Activated gamma-delta T cell treated with Interleukin-2 at 50 U/mL for 16 hours (primary cell): Measurements from ENCODE around the gene SOX12.
A peak's percentile ranks its signal among the peaks of the same experiment; 100 is the strongest.

Experiments
- DNase-seq: peaks from one replicate; pipeline ENCODE4 v3.0.0-alpha.2; 2020

The SOX12 gene

DNA sequence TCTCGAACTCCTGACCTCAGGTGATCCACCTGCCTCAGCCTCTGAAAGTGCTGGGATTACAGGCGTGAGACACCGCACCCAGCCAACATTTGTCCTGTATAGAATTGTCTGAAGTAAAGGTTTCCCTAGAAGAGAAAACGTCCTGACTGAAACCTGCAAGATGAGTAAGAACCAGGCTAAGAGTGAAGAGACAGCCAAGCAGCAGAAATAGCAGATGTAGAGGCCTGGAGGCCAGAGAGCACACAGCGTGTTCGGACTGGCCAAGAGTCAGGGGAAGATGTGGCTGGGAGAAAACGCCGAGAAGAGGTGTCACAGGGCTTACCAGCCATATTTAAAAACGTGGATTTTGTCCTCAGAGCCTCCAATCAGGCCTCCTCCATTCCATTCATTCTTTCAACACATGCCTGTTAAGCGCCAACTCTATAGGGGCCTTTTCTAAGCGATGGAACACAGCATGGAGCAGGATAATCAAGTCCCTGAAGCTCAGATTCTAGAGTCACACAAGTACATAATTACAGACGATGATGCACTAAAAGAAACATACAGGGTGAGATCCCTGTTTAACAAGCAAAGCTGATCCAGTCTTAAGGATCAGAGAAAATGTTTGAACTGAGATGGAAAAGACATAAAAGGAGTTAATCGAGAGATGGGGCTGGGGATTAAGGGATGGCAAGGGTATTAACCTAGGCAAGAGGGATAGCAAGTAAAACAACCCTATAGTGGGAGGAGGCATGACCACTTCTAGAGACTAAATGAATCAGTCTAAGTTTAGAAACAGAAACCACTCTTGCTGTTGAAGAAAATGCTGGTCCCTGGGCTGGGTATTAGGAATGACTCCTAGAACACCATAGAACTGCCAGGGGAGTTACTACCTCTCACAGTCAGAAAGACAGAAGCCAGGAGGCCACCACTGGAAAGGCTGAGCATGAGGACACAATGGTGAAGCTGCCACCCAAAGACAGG is 23.2 kb upstream of the SOX12 start:
- DNase-seq = no peak

- no peak for DNase-seq
These were observed 19.6 kb upstream of the SOX12 start for GRCh38 chr20:305745-306144.

DNA sequence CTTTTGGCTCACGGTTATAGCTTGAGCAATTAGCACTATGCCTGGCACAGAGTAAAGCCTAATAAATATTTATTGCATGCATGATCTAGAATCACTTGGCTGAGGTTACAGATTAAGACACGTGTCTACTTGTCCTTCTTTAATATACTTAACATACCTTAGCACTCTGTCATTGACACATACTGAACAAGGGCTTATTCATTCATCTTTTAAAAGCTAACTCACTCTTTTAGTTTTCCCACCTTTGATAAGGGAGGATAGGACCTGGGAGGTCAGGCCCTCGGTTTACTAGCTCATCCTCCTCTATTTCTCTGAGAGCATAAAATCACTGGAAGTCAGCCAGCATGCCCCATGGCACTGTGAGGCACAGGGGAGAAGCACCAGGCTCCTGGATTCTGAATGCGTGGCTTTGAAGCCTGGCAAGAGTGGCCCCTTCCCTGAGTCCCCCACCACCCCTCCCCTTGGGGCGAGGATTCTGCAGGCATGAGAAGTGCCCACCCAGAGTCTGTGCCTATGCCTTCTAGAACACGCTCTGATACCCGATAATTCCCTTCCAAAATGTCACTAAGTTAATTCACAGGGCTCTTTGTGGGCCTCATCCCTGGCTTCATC is 16.8 kb upstream of the SOX12 start:
- DNase-seq = no peak

DNA sequence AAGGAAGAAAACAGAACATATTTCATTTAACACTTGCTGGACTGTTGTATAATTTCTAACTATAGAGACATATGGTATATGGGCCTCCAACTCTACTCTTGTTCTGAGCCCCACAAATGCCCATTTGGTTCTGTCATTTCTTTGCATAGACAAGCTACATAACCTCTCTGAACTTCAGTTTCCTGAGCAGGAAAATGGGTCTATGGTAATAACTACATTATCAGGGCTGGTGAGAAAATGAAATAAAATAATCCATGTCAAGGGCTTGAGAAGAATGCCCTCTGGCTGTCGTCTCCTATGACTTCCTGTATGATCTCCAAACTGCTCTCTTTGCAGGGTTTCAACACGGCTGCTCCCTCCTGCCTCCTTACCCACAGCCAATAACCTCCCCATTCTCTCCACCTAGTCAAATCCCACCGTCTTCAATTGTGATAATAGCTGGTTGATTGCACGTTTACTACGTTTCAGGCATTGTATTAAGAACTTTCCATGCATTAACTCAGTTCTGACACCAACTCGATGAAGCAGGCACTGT is 16.0 kb upstream of the SOX12 start:
- no peak for DNase-seq

DNA sequence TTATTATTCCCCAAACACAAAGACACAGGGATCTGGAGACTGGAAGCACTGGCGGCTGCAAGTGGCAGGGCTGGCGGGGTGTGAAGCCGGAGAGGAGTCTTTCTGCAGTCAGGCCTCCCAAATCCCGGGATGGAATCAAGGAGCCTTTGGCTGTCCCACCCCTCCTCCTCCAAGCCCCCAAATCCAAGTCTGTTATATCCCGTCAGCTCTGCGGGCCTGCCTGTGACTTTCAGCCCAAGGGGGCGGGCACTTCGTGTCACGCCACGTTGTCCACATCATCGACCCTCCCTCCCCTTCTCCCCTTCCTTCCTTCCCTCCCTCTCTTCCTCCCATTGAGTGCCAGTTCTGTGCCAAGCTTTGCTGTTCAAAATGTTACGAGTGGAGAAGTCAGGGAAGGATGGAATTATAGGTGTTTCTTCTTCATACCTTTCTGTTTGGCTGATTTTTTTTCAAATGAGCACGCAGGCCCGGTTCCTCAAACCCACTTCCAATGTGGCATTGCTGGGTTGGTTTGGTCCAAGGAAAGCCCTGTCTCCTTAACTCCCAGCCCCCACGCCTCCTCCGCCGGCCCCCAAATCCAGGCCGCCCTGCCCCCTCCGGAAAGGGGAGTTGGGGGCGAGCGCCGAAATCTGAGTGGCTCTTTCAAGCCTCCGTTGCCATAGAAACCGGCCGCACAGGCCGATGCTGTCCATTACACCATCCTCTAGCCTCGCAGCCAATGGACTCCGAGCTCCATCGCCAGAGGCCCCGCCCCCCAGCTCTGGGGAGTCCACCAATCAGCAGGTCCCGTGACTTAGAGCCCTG is 15.3 kb upstream of the SOX12 start:
- peak; percentile 69 for DNase-seq

DNA sequence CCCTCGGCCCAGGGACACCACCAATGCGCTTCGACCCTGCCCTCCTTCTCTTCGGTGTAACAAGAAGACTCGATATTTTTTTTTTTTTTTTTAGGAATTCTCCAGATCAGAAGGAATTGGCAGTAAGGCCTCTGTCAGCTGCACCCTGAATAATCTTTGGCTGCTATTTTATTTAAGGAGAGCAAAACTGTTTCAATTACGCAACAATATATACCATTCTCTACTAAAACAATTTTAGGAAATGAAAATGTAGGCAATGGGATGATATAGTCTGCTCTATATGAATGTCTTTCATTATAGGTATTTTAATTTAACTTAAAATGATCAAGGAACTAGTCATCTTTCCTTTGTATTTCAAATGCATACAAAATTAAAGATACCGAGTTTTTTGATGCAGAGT is 14.7 kb upstream of the SOX12 start:
- DNase-seq = no peak

GRCh38 chr20:311609-312008 is 13.7 kb upstream of the SOX12 start:
- DNase-seq = no peak

GRCh38 chr20:312067-312466 is 13.3 kb upstream of the SOX12 start:
- DNase-seq = no peak

GRCh38 chr20:312866-313265 is 12.5 kb upstream of the SOX12 start:
- DNase-seq = no peak

DNA sequence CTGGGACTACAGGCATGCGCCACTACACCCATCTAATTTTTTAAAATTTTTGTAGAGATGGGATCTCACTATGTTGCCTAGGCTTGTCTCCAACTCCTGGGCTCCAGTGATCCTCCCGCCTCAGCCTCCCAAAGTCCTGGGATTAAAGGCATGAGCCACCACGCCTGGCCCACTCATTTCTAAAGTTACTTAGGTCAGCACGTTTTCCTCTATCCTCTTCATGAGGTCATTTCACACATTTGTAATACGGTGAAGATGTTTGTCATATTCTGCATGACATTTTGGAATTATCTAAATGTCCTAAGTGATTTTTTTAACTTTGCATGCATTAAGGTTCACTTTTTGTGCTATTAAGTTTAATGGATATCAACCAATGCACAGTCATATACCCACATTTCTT is 11.9 kb upstream of the SOX12 start:
- no peak for DNase-seq

DNA sequence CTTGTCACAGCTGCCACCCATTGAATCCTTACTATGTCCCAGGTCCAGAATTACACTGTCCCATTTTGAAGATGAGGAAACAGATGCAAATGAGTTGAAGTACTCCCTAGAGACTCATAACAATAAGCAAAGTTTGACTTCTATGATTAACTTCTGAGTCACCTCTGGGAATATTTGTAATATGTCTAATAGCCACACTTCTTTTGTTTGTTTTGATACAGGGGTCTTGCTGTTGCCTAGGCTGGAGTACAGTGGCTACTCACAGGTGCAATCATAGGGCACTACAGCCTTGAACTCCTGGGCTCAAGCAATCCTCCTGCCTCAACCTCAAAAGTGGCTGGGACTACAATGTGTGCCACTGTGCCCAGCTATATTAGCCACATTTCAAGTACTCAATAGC is 11.4 kb upstream of the SOX12 start:
- no peak for DNase-seq

DNA sequence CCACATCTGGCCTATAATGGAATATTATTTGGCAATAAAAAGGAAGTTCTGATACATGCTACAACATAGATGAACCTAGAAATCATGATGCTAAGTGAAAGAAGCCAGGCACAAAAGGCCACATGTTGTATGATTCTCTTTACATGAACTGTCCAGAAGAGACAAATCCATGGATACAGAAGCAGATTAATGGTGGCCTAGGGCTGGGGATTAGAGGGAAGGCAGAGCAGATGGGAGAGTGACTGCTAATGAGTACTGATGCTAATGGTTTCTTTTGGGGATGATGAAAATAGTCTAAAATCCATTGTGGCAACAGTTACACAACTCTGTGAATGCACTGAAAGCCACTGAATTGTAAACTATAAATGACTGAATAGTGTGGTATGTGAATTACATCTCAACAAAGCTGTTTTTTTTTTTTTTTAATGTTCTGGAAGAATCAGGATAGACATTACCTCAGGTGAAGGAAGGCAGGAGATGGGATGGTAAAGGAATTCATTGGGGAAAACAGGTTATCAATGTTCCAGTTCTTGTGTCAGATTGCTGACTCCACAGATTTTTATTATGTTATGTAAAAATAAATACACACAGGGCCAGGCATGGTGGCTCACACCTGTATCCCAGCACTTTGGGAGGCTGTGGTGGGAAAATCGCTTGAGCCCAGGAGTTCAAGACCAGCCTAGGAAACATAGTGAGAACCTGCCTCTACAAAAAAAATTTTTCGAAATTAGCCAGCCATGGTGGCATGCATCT is 8.9 kb upstream of the SOX12 start:
- no peak for DNase-seq

- peak; percentile 88 for DNase-seq
These were observed 941 bp upstream of the SOX12 start for GRCh38 chr20:324177-325044.

DNA sequence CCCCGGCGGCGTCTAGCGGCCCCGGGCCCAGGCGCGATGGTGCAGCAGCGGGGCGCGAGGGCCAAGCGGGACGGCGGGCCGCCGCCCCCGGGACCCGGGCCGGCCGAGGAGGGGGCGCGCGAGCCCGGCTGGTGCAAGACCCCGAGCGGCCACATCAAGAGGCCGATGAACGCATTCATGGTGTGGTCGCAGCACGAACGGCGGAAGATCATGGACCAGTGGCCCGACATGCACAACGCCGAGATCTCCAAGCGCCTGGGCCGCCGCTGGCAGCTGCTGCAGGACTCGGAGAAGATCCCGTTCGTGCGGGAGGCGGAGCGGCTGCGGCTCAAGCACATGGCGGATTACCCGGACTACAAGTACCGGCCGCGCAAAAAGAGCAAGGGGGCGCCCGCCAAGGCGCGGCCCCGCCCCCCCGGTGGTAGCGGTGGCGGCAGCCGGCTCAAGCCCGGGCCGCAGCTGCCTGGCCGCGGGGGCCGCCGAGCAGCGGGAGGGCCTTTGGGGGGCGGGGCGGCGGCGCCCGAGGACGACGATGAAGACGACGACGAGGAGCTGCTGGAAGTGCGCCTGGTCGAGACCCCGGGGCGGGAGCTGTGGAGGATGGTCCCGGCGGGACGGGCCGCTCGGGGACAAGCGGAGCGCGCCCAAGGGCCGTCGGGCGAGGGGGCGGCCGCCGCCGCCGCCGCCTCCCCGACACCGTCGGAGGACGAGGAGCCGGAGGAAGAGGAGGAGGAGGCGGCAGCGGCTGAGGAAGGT is 715 bp downstream of the SOX12 start:
- DNase-seq = peak; percentile 43

GRCh38 chr20:326645-327185 is 1.4 kb downstream of the SOX12 start:
- peak; percentile 11 for DNase-seq

GRCh38 chr20:327186-328026 is 2.1 kb downstream of the SOX12 start:
- DNase-seq = peak; percentile 67

DNA sequence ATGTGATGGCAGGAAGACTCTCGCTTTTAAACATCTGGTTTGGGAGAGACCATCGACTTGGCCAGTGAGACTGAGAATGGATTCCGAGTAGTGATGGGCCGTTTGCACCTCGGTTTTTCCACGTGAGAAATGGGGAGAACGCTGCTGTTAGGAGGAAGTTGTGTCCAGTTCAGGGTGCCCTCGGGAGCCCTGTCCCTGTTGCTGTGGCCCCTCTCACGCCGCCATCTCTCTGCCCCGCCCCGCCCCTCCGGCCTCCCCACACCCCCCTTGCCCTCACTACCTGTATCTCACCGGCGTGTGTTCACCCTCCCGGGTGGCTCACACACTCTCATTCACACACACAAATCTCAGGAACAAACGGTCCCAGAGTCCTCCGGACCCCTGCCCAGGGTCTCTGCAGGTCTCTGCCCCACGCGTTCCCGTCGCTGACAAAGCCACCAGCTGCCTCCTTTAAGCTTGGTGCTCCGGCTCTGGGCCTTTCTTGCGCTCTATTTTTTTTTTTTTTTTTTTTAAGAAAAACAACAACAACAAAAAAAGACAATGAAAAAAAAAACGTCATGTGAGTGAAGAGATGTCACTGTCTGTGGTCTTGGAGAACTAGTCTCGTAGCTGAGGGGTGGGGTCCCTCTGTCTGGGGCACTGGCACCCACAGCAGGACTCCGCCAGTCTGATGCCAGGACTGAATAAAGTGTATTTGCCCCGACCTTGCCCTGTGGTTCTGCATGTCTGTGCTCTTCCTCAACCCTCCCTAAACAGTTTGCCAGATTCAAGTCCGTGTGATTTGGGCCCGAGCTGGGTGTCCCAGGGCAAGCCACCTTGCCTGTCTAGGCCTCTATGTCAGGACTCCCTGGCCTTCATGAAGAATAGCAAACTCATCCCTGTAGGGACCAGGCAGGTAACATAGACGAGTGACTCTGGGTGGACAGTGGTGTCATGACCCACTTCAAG is 2.9 kb downstream of the SOX12 start:
- DNase-seq = no peak
